Ecto neural progenitor cell (in vitro differentiated cells): ENCODE measurements around the gene L3MBTL4.
"Not testable (repeated sequence)": the region's sequence is repeated elsewhere in the genome, so short reads cannot be mapped to it uniquely, and the experiment has no call there.

ENCODE experiments used
- DNase-seq: peaks from one replicate; pipeline ENCODE4 v3.0.0-alpha.2; 2018; ENCODE audit warnings: low spot score

The L3MBTL4 gene

DNA sequence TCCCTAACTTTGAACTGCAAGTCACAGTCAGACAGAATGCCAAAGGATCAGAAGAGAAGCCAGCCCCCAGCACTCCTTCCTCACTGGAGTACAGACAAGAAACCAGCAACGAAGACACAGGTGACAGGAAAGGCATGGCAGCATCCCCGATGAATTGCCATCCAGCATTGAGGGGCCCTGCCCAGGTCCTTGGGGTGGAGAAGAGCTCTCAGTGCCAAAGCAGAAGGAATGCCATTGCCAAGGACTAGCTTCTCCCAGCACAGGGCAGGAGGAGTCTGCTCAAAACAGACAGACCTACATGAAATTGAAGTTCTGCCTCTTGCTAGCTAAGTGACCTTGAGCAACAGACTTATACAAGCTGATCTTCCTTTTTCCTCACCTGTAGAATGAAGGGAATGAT, 220.1 kb downstream of the L3MBTL4 start:
- DNase-seq: no peak

DNA sequence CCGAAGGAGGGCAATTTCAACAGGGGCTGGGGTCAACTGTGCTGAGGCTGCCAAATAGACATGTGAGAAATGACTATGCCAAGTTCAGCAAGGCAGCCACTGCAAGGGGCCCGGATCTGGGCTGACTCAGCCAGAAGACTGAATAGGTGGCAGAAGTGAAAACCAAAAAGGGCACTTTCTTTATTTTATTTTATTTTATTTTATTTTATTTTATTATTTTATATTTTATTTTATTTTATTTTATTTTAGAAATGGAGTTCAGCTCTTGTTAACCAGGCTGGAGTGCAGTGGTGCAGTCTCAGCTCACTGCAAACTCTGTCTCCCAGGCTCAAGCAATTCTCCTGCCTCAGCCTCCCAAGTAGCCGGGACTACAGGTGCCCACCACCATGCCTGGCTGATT, 228.9 kb downstream of the L3MBTL4 start:
- DNase-seq: not testable (repeated sequence)

DNA sequence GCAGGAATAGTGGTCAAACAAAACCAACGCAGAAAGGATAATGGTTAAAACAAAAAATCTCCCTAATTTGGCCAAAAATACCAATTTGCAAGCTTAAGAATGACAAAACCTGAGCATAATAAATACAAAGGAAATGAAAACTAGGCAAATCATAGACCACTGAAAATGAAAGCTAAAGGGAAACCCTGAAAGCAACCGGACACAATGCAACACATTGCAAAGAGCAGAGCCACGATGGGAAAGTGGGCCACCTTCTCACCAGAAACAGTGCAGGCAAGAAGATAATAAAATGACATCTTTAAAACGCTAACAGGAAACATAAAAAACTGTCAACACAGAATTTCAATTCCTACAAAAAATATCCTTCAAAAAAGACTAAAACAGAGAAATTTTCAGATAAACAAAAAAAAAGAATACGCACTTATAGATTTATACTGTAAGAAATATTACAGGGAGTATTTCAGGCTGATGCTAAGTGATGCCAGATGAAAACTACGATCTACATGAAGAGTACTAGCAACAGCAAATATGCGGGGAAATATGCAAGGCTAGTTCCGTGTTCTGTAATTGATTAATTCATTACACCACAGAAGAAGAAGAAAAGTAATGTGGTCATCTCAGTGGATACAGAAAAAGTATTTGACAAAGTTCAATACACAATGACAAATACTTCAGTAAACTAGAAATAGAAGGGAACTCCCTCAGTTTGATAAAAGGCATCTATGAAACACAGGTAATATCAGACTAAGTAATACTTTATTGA, 239.5 kb downstream of the L3MBTL4 start:
- no peak for DNase-seq

DNA sequence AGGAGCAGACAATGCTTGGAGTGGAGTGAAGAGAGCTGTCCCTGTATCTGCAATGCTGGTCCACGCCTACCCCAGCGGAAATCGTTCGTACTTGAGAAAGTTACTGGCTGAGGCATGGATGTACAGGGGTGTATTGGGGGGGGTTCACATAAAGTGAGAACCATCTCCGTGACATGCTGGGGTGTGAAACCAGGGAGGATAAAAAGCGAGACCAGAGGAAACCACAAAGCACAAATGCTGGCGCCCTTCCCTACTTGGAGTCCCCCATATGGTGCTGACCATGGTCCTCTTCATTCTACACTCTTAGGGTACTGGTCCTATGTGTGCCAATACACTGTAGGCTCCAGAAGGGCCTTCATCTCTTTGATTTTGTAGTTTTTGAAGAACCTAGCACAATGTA, 244.1 kb downstream of the L3MBTL4 start:
- DNase-seq: no peak

DNA sequence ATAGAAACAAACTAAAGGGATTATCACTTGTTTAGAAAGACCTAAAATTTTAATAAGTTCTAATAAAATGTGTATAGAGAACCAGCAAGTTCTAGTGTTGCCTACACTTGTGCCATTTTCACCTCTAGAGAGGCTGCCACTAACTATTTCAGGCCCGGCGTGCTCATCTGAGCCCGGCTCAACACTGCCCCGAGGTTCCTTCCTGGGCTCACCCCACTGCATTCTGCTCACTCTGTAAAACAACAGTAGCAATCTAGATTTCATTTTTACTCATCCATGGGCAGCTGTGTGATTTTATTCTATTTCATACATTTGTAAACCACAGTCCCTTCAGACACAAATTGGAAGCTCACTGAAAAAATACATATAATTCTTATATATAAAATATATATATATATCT, 253.2 kb downstream of the L3MBTL4 start:
- DNase-seq: no peak

DNA sequence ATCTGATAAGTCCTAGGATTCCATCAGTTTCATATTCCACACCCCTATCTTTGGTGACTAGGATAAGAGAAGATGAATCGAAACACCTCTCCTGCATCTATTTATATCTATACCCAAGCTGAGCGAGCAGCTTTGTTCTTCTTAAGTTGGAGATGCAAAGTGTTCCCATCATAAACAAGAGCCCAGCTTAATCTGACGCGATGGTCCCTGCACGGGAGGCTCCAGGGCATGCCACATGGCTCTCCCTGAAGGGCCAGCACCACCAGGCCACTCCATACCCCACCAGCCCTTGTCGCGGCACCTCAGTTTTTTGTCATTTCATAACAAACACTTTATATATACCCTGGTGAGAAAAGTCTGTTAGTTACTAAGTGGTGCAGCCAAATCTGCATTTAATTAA, 255.3 kb downstream of the L3MBTL4 start:
- no peak for DNase-seq

DNA sequence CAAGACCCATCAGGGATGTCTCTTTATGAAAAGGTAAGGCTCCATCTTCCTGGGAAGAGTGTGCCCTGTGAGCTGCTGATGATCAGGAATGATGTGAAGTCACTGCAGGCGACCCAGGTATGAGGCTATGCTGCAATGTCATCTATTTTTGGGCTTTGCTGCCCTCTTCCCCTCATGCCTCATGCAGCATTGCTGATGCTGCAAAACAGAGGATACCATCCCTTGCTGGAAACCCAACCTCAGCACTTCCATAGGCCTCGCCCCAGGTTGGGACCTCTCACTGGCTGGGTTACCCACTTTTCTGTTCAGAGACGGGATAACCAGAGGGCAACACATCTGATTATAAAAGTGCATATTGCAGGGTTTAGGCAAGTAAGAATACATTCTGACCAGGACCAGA, 255.8 kb downstream of the L3MBTL4 start:
- DNase-seq: no peak

DNA sequence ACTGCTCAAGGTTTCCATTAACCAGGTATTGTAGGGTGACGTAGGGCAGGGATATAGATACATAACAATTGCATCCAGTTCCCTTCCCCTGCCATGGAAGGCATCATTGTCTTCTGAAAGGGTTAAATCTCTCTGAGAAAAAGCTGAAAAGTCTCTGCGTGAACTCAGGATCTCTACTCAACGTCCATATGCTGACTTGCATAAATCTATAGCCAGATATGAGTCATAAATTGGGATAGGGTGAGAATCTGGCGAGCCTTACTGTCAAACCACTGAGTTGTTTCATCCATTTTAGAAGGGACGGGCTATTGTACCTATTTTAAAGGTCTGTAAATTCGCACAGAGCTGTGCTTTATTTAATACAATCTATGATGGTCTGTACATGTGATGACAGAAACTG, 258.3 kb downstream of the L3MBTL4 start:
- no peak for DNase-seq

DNA sequence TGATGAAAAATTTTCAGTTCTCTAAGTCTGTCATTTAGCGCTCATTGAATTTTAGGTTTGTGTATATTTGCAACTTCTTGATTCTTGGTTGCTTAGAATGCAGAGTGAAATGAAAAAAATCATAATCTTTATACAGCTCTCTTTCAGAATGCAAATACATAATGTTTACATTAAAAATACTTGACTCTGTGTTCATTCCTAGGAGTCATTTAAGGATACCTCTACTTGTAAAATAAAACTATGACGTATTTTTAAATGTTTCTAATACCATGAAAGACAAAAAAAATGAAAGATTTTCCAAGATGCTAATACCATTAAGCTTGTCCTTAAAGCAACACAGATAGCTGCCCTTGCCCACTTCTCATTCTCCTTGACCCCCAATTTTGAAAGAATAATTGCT, 259.0 kb downstream of the L3MBTL4 start:
- no peak for DNase-seq

DNA sequence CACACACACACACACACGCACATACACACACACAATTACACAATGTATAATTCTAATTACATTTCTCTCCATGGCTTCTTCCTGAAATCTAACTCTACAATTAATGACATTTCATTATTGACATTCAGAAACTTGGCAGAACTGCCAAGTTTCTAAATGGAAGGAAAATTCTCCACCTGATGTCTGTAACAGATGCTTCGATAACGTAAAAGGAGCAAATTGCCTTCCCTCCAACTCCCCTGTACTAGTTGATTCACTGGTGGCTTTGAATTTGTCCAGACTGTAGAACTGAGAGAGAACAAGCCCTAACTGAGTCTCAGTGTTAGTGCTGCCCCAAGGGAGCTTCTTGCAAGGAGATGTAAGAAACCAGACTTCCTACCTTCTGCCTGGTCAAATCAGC, 264.3 kb downstream of the L3MBTL4 start:
- no peak for DNase-seq

DNA sequence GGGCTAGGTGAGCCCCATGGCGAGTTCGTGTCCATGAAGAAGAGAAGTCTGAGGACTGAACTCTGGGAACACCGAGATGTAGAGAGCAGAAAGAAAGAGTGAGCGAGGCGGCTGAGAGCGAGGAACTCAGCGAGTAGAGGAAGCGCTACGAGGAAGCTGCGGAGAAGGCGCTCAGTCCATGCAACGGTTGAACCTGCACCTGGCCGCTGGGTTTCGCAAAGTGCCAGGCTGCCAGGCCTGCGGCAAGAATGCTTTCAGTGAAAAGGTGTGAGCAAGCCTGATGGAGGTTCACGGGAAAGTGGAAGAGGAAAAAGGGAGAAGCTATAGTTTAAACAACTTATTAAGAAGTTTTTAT, 268.4 kb downstream of the L3MBTL4 start:
- DNase-seq: no peak

DNA sequence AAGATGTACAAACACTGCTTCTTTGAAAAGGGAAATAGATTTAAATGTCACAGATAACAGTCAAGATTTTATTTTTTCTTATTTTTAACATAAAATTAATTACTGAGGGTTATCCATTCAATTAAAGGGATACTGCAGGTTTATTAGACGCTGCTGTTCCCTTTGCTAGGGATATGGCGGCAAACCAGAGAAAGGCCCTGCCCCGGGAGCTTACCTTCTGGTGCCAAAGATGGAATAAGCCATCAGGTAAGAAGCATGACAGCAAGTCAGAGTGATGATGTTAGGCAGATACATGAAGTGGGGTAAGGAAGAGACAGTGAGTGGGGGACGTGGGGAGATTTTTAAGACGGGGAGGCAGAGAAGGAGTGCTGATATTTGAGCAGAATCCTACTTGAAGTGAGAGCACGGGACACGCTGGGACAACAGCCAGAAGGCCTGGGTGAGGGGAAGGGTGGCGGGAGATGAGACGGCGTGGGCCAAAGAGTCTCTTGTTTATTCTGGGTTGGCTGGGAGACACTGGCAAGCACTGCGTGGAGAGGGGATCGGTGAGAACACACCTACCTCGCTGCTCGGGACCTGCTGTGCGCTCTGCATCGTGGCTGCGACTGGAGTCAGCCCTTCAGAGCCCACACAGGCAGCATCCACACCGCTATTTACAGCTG, 268.9 kb downstream of the L3MBTL4 start:
- DNase-seq: no peak

DNA sequence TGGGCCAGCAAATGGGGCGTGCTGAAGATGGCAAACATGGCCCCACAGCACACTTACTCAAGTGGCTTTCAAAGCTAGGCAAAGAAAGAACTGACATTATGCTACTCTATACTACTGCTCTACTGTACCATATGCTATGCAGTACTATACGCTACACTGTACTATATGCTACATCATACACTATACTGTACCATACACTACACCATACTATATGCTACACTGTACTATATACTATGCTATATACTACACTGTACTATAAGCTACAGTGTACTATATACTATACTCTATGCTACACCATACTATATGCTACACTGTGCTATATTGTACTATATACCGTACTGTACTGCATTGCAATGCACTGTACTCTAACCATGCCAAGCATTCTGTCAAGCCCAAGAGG, 275.7 kb downstream of the L3MBTL4 start:
- DNase-seq: no peak

DNA sequence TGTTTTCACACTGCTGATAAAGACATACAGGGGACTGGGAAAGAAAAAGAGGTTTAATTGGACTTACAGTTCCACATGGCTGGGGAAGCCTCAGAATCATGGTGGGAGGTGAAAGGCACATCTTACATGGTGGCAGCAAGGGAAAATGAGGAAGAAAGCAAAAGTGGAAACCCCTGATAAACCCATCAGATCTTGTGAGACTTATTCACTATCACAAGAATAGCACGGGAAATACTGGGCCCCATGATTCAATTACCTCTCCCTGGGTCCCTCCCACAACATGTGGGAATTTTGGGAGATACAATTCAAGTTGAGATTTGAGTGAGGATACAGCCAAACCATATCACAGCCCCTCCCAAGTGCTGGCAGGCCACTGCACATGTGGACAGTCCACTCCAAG, 278.8 kb downstream of the L3MBTL4 start:
- DNase-seq: not testable (repeated sequence)

DNA sequence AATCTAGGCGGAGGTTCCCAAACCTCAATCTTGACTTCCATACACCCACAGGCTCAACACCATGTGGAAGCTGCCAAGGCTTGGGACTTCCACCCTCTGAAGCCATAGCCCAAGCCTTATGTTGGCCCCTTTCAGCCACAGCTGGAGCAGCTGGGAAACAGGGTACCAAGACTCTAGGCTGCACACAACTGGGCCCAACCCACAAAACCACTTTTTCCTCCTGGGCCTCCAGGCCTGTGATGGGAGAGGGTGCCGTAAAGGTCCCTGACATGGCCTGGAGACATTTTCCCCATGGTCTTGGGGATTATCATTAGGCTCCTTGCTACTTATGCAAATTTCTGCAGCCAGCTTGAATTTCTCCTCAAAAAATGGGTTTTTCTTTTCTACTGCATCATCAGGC, 279.7 kb downstream of the L3MBTL4 start:
- DNase-seq: not testable (repeated sequence)

DNA sequence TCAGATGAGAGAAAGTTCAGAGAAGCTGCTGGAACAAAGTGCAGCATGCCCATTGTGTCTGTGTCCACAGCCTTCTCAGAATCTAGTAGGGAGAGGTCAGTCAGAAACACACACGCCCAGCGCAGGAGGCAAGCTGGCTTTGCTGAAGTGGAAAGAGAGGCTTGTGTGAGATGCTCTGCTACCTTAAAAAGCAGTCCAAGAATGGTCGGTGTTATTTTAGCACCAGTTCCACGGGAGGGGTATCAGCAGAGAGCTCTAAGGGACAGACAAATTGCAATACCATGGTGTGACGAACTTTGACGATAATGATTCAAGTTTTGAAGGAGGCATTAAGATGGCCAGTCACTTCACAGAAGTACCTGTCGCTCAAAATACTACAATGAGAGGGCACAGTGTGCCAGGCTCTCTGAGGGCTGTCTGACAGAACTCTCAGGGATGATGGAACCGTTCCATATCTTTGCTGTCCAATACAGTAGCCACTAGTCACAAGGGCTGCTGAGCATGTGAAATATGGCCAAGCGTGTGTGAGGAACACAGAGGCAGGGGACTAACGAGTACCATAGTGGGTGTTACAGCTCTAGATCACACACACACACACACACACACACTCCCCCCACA, 281.9 kb downstream of the L3MBTL4 start:
- DNase-seq: no peak

DNA sequence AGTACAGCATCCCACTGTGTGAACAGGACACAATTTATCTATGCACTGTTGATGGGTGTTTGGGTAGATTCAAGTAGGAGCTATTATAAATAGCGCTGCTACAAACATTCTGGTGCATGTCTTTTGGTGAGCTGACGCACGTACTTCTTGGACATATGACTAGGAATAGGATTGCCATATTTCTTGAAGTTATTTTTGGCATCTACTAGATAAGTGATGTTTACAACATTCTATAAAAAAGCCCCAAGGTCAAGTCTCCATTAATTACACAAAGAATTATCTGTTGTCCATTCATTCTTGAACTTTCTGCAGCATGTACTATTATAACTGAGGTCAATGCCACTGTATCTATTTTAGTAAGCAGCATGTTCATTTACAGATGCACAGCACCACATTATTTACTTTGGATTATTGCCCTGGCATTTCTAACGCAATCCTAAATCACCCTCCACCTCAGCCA, 293.9 kb downstream of the L3MBTL4 start:
- no peak for DNase-seq

DNA sequence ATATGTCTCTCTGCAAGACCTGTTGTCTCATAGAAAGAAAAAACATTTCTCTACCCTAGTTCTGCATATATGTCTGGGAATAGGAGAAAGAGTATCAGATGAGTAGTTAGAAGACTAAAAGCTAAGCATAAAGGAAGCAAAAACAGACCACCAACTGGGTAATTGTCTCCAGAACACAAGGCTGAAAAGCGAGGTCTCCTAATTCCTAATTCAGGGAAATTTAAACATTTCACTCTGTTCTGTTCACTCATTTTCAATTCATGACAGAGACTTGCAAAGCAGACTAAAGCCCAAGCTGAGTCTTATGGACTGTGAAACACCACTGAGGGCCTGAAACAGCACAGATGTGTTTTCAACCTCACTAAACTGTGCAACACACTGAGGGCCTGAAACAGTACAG, 294.9 kb downstream of the L3MBTL4 start:
- DNase-seq: no peak

DNA sequence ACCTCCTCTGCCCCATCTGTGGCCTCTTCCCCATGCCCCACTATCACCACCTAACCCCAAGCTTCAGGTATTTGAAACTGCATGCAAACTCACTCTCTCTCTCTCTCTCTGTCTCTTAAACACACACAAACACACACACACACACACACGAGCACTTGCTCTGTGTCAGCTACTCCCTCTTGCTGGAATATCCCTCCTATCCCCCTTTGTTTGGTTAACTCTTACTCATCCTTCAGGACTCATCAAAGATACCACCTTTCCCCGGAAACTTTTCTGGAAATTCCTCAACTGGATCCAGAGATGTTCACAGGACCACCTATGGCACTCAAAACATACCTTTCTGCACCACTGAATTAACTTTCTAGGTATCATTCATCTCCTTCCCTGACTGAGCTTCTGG, 296.6 kb downstream of the L3MBTL4 start:
- no peak for DNase-seq

DNA sequence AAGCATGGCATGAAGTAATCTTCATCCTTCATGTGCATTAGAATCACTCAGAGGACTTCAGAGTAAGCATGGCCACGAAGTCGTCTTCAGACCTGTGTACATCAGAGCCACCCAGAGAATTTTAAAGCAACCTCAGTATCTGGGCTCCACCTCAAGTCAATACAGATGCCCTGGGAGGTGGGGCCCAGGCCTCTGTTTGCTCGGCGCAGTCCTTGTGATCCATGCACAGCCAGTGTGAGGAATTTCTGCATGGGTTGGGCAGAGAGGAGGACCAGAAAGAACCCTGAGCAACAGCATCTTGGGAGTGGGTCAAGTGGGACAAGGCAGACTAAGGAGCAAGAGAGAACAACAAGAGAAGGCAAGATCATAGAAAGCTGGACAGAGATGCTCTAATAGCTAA, 299.0 kb downstream of the L3MBTL4 start:
- DNase-seq: no peak

DNA sequence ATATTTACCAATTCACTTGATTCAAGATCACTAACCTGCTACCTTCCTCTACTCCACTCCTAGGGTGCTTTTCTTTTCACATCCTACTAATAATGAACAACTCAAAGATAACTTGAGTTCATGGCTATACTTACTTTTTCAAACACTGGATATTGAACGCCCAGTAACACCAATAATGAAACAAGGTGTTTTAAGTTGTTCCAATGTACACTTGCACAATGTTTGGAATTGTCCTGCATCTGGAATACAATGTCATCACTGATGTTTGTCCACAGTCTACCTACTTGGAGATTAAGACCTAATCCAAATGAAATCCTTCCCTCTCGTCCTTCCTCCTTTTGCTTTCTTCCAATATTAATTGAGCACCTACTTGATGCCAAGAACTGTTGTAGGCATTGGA, 301.1 kb downstream of the L3MBTL4 start:
- no peak for DNase-seq

DNA sequence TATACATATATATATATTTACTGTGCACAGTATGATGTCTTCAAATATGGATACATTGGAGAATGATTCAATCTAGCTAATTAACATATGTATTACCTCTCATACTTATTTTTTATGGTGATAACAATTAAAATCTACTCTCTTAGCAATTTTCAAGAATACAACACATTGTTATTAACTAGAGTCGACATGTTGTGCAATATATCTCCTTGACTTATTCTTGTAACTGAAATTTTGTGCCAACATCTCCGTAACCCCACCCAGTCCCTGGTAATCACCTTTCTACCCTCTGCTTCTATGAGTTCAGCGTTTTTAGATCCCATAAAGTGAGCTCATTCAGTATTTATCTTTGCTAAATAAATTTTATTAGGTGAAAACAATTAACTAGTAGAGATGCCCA, 303.0 kb downstream of the L3MBTL4 start:
- DNase-seq: no peak

DNA sequence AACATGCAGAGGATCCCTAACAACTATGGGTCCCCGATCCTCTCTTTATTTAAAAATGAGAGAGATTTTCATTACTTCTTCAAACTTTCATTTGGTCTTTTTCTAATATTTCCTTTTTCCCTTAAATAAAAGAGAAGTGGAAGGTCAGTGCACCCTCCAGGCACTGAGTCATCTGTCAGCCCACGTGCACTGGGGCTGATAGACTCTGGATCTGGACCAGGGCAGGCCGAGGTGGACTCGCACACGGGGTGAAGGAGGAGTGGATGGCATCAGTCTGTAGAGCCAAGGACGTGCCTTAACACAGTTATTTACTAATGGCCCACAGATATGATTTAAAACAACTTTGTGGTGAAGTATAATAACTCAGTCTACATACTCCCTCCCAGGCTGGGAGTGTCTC, 305.0 kb downstream of the L3MBTL4 start:
- no peak for DNase-seq

DNA sequence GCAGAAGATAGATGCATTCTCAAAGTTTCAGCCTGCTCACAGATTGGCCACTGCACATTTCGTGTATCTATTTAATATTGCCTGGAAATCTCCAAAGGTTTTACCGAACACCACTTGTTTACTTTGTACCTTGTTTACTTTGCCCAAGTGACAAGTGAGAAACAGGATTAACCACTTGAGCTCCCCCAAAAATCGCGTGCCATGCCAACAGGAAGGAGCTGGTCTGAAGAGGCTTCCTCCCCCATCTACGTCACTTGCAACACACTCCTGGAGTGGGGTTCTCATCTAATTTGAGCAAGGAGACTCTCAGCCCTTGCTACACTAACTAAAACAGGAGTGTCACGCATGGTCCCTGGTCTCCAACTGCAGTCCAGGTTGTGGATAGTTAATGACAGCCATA, 306.9 kb downstream of the L3MBTL4 start:
- DNase-seq: no peak
